GM19395 (cell line): ENCODE data around the gene CMKLR1.

Source experiments
- ATAC-seq: cut with Tn5 transposase; IDR thresholded peaks from one replicate; pipeline ENCODE4 v1.9.1; 2021; ENCODE audit warnings: mild to moderate bottlenecking, moderate library complexity; ENCODE audit not compliant: unreplicated experiment

The CMKLR1 gene, protein sequence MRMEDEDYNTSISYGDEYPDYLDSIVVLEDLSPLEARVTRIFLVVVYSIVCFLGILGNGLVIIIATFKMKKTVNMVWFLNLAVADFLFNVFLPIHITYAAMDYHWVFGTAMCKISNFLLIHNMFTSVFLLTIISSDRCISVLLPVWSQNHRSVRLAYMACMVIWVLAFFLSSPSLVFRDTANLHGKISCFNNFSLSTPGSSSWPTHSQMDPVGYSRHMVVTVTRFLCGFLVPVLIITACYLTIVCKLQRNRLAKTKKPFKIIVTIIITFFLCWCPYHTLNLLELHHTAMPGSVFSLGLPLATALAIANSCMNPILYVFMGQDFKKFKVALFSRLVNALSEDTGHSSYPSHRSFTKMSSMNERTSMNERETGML

GRCh38 chr12:108338915-108339657 is at the start of gene CMKLR1:
CMKLR1 (minus strand) TSS chr12:108339311; CDS start chr12:108293591, 45,720 bp downstream.
- ATAC-seq: no peak

GRCh38 chr12:108387771-108388170 is 48.7 kb upstream of the CMKLR1 start:
- no peak for ATAC-seq

GRCh38 chr12:108386709-108387360 is 47.7 kb upstream of the CMKLR1 start:
- no peak for ATAC-seq

GRCh38 chr12:108382437-108382801 is 43.3 kb upstream of the CMKLR1 start:
- ATAC-seq: no peak

- no peak for ATAC-seq
Measured at GRCh38 chr12:108381787-108382436, 42.8 kb upstream of the CMKLR1 start.

- ATAC-seq: no peak
Measured at GRCh38 chr12:108380382-108380781, 41.3 kb upstream of the CMKLR1 start.

- ATAC-seq: no peak
Measured at GRCh38 chr12:108379823-108380222, 40.7 kb upstream of the CMKLR1 start.

- no peak for ATAC-seq
Measured at GRCh38 chr12:108378926-108379325, 39.8 kb upstream of the CMKLR1 start.

- no peak for ATAC-seq
Measured at GRCh38 chr12:108377260-108377659, 38.1 kb upstream of the CMKLR1 start.

DNA sequence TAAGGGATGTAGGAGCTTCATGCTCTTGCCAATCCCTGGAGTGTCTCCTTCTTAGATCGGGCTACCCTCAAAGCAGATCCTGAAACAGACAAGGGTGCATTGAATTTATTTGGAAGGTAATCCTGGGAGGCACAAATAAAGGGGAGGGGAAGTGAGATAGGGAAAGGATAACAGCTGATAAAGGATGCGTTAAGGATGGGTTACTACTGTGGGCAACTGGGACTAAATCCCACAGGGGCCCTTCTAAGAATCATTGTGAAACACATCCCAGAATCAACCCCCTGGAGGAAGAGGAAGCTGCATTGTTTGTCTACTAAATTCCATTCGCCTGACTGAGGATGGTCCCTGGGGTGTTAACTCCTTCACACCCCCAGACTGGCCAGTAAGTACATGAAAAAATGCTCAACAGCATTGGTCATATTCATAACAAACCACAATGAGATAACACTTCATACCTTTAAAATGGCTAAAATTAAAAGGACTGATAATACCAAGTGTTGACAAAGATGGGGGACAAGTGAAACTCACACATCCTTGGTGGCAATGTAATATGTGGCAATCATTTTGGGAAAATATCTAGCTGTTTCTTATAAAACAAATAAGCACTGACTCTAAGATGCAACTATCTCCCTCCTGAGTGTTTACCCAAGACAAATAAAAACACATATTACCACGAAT is 37.0 kb upstream of the CMKLR1 start:
- no peak for ATAC-seq

DNA sequence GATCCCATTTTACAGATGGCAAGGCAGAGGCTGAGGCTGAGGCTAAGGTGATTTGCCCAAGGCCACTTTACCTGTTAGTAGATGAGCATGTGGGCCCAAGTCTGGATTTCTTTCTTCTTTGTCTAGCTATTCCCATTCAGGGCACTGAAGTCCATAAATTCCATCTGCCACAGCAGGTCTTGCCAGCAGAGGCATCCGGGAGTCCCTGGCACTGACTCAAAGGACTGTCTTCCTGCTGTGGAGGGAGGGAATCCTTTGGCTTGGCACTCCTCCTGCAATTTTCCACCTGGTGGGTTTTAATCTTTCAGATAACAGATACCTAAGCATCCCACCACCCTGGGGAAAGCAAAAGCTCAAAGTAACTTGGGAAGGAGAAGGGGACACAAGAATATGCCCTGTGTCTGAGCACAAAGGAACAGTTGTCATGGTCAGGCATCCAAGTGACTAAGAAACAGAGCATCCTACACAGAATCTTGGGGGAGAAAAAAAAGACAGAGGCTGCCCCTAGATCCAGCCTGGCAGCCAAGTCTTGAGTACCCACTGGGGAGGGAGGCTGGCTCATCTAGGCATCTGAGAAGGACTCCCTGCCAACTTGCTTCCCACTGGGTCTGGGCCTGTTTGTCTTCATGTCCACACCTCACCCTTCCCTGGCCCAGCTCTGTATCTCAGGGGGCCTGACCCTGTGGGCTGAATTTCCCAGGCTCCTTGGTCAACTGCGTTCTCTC is 35.6 kb upstream of the CMKLR1 start:
- ATAC-seq: no peak

DNA sequence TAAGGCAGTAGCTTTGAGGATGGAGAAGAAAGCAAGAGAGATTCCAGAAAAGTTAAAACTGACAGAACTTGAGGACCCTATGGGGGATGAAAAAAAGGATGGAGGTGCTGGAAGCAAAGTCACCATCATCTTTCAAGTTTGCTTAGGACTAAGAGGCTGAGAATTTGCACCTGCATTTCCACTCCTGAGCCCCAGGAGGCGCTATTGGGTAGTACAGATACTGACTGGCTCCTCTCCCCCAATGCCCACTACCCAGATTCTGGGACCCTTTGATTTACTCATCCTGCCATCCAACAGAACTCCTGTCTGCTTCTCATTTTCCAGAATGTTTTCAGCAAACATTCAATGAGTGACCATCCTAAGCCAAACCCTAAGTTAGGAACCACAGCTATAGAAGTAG is 34.0 kb upstream of the CMKLR1 start:
- no peak for ATAC-seq

GRCh38 chr12:108371801-108372344 is 32.8 kb upstream of the CMKLR1 start:
- no peak for ATAC-seq

GRCh38 chr12:108370415-108370814 is 31.3 kb upstream of the CMKLR1 start:
- ATAC-seq: no peak

GRCh38 chr12:108369736-108370396 is 30.8 kb upstream of the CMKLR1 start:
- no peak for ATAC-seq

DNA sequence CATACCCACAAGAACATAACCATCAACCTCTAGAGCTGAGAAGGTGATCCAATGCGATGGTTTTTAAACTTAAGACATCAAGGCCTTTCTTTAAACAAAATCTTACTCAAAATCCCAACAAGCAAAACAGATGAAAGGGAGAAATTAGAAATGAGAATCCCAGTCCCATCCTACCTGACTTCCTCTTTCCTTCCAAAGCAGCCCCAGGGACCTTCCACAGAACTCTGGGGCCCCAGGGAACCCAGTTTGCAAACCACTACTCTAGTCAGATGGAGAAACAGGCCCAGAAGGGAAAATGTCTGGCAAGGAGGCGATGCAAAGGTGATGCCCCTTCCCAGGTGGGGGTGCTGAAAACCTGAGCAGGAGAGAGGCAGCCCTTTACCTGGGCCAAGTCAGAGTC is 29.0 kb upstream of the CMKLR1 start:
- no peak for ATAC-seq

DNA sequence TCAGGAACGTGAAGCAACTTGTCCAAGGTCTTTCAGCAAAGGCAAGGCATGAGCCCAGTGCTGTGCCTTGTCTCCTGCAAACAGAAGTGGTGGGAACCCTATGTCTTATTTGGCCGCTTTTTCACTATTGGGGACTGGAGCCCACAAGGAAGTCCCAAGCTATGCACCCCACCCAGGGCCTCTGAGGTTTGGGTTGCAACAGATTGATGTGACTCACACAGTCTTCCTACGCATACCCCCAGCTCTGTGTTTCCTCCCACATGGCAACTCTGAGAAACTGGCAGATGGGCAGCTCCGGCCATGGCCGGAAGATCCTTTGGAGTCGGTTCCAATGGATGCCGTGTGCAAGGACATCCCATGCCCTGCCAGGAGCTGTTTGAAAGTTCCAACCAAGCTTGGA is 28.3 kb upstream of the CMKLR1 start:
- no peak for ATAC-seq

- no peak for ATAC-seq
Measured at GRCh38 chr12:108365324-108365723, 26.2 kb upstream of the CMKLR1 start.

DNA sequence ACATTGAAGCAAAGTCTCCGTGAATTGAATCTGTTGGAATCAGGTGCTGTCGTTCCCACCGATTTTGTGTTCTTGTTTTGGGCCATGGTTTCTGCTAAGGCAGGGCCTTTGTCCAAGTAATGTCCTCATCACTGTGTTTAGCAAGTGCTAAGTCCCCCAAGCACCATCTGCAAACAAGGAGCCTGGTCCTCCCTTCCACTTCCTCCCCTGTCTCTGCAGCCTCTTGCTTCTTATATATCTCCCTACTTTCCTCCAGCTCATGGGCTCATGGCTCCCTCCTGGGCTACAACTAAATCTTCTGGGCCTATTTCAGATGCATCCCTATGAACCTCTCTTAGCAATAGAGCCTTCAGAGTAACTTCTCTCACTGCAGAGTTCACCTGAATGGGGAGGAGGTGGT is 25.8 kb upstream of the CMKLR1 start:
- ATAC-seq: no peak
